WI38 (cell line): ENCODE measurements around the gene TTLL5.
A peak's percentile ranks its signal among the peaks of the same experiment; 100 is the strongest.

Experiments
- H3K4me3 ChIP-seq: 2 replicates; pipeline ENCODE4 v1.5.1; 2011; ENCODE audit warnings: low read depth, mild to moderate bottlenecking, control low read depth, low read length
- CTCF ChIP-seq: IDR thresholded peaks from 2 replicates; pipeline ENCODE4 v1.5.1; 2012; ENCODE audit warnings: low read depth, mild to moderate bottlenecking, control low read depth, low read length

TTLL5 gene

GRCh38 chr14:75986439-75986765 is 325.4 kb downstream of the TTLL5 start:
- TF ChIP-seq CTCF, result no peak
- peak overlapping the region; percentile 78 for H3K4me3 ChIP-seq

- no peak overlapping the region for H3K4me3 ChIP-seq
- no peak for TF ChIP-seq CTCF
These were observed 326.3 kb downstream of the TTLL5 start for GRCh38 chr14:75987201-75987970.

DNA sequence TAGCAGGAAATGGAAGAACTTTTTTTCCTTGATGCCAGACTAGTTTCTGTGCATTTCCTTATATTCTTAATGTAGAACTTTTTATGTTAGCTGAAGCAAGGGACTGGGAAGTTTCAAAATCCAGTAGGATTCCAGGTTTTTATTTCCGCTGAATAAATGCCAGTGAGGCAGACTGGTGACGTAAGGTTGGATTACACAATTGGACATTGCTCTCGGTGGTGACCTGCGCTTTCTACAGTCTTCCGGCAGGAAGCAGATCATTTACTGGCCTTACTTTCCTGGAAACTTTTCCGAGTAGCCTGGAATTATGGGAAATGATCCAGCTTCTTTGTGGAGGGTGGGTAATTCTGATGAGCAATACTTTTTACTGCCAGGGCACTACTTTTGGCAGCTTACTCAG is 328.1 kb downstream of the TTLL5 start:
- no peak overlapping the region for H3K4me3 ChIP-seq
- no peak for TF ChIP-seq CTCF

GRCh38 chr14:75990297-75990696 is 329.3 kb downstream of the TTLL5 start:
- TF ChIP-seq CTCF, result no peak
- H3K4me3 ChIP-seq, result no peak overlapping the region

GRCh38 chr14:75991753-75992152 is 330.7 kb downstream of the TTLL5 start:
- no peak overlapping the region for H3K4me3 ChIP-seq
- no peak for TF ChIP-seq CTCF

DNA sequence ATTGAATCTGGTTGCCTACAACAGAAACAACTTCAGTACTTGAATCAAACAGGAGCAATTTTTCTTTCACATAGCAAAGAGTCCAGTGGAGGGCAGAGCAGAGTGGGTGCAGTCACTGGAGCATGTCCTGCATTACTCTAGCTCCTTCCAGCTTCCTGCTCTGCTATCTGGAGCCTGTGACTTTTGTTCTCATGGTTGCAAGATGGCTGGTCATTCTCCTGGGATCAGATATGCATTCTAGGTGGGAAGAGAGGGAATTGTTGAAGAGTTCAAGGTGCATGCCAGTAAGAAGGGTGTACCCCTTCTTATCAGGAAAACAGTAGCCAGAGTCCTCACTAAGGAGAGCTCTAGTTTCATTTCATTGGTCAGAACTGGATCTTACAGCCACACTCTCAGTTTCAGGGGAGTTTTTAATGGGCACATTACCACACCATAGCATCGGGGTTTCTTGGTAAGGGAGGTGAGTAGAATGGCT is 332.6 kb downstream of the TTLL5 start:
- TF ChIP-seq CTCF, result no peak

DNA sequence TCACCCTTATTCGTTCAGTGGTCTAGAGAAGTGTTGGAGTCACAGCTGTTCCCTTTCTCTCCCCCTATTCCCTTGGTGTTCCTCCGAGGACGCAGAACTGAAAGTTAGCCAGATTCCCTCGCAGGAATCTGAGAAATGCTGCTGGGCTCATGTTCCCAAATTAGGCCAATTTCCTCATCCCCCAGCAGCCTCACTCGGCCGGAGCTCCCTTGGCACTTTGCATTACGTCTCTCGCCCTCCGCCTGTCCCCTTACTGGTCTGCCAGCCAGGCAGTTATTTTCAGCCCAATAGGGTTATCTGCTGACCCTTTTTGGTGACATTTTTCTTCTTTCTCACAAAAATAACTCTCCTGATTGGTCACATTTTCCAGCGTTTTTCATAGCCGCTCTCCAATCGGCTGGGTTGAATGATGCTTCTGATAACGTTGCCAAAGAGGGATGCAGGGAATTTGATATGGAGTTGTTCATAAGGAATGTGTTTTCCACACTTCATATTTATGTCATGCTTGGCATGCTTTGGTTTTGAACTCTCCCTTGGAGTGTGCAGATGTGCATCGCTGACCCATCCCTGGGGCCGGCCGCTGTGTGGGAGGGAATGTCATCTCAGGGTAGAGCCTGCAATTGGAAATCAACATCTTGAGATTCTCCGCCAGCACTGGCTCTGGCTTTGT is 334.5 kb downstream of the TTLL5 start:
- TF ChIP-seq CTCF, result no peak
- peak overlapping the region; percentile 15 for H3K4me3 ChIP-seq

More for the DNA sequence above, 332.6 kb downstream of the TTLL5 start:
- no peak overlapping the region for H3K4me3 ChIP-seq
